H1 (cell line): Measurements from ENCODE around the gene MICALL1. TPM values are rescaled to one million over a fixed set of nuclear protein-coding genes. Genes with fewer than 3 reads are reported as not detected.

ENCODE experiments used
- CTCF ChIA-PET: fragments of 300-600 bp; sonication (Branson Sonifier 250); formaldehyde crosslinking; loops from one replicate; lab custom pipeline; 2021; ENCODE audit not compliant: partially characterized antibody; lab: Charles Lee
- POLR2A ChIA-PET: fragments of 300-600 bp; sonication (Branson Sonifier 250); formaldehyde crosslinking; loops from one replicate; lab custom pipeline; 2021; ENCODE audit warnings: inconsistent platforms; ENCODE audit not compliant: partially characterized antibody; lab: Charles Lee
- DNase-seq, 2 experiments: peaks; one replicate each; pipeline versions ENCODE4 v3.0.0 to v3.0.0-alpha.2; 2010 to 2022; ENCODE audit warnings: low spot score in 2 of 2, low read depth in 1 of 2, mixed read lengths in 1 of 2
- FAIRE-seq: peaks from 2 replicates; lab custom pipeline; 2011; peaks lifted over from hg19 to GRCh38; lab: Jason Lieb, UNC
- H2AFZ ChIP-seq: 2 replicates; pipeline ENCODE4 v1.8.1; 2012; ENCODE audit warnings: low read length, inconsistent platforms
- H2AK5ac ChIP-seq: 2 replicates; pipeline ENCODE4 v1.6.1; 2013; ENCODE audit warnings: low read depth, low read length
- H2BK120ac ChIP-seq: replicated peaks from 2 replicates; pipeline ENCODE3; 2013; ENCODE audit warnings: low read depth, low read length, inconsistent platforms
- H2BK12ac ChIP-seq: 2 replicates; pipeline ENCODE4 v1.6.1; 2013; ENCODE audit warnings: low read depth, low read length
- H2BK15ac ChIP-seq: 2 replicates; pipeline ENCODE4 v1.6.1; 2013; ENCODE audit warnings: low read length
- H2BK20ac ChIP-seq: 2 replicates; pipeline ENCODE4 v1.6.1; 2013; ENCODE audit warnings: low read length
- H2BK5ac ChIP-seq: 2 replicates; pipeline ENCODE4 v1.6.1; 2013; ENCODE audit warnings: low read depth, low read length
- H3K14ac ChIP-seq: 2 replicates; pipeline ENCODE4 v1.6.1; 2013; ENCODE audit warnings: inconsistent platforms; ENCODE audit not compliant: insufficient read length
- H3K18ac ChIP-seq: 2 replicates; pipeline ENCODE4 v1.6.1; 2013; ENCODE audit warnings: low read length; ENCODE audit errors: extremely low read depth
- H3K23ac ChIP-seq: 2 replicates; pipeline ENCODE4 v1.6.1; 2013; ENCODE audit warnings: inconsistent platforms; ENCODE audit not compliant: insufficient read length
- H3K23me2 ChIP-seq: 2 replicates; pipeline ENCODE4 v1.6.1; 2013; ENCODE audit warnings: low read depth, low read length
- H3K27ac ChIP-seq: 2 replicates; pipeline ENCODE4 v1.6.1; 2011; ENCODE audit warnings: low read depth, low read length, inconsistent platforms
- H3K27me3 ChIP-seq, 4 experiments: replicated peaks in 1 of 4; 1 replicate in 1 of 4; 2 replicates in 3 of 4; pipeline versions ENCODE4 v1.6.1 to v1.8.1; 2011 to 2013; ENCODE audit warnings: low read length in 3 of 4, mild to moderate bottlenecking in 3 of 4, inconsistent platforms in 2 of 4, mixed read lengths in 2 of 4, moderate library complexity in 1 of 4; ENCODE audit not compliant: control insufficient read depth in 3 of 4, insufficient read depth in 3 of 4; ENCODE audit errors: extremely low read depth in 1 of 4
- H3K36me3 ChIP-seq, 4 experiments: 2 replicates each; pipeline versions ENCODE4 v1.6.1 to v1.8.1; 2011 to 2013; ENCODE audit warnings: mild to moderate bottlenecking in 4 of 4, low read length in 3 of 4, moderate library complexity in 2 of 4, control low read depth in 1 of 4, inconsistent platforms in 1 of 4; ENCODE audit not compliant: insufficient read depth in 4 of 4, control insufficient read depth in 2 of 4
- H3K4ac ChIP-seq: replicated peaks from 2 replicates; pipeline ENCODE3; 2013; ENCODE audit warnings: low read length, low read depth, mixed read lengths, inconsistent platforms; ENCODE audit not compliant: insufficient read length
- H3K4me1 ChIP-seq, 4 experiments: replicated peaks in 1 of 4; 1 replicate in 1 of 4; 2 replicates in 3 of 4; pipeline versions ENCODE4 v1.6.1 to v1.8.1; 2011 to 2013; ENCODE audit warnings: low read length in 3 of 4, inconsistent platforms in 2 of 4, mixed read lengths in 1 of 4; ENCODE audit not compliant: insufficient read depth in 4 of 4, control insufficient read depth in 3 of 4
- H3K4me2 ChIP-seq, 2 experiments: 2 replicates each; pipeline versions ENCODE4 v1.6.1 to v1.8.1; 2011 to 2013; ENCODE audit warnings: low read depth in 2 of 2, low read length in 2 of 2, control low read depth in 1 of 2, inconsistent platforms in 1 of 2, mild to moderate bottlenecking in 1 of 2; ENCODE audit not compliant: insufficient read depth in 1 of 2
- H3K4me3 ChIP-seq, 4 experiments: fragments of 200-600, 300-600 bp in 1 of 4; sonication (generic), shearing (Covaris generic), sonication (Bioruptor Twin) in 1 of 4; 2 replicates each; pipeline versions ENCODE4 v1.5.1 to v1.8.1; 2011 to 2016; ENCODE audit warnings: low read length in 4 of 4, low read depth in 3 of 4, control low read depth in 2 of 4, inconsistent platforms in 2 of 4, mild to moderate bottlenecking in 2 of 4, mixed read lengths in 1 of 4, moderate library complexity in 1 of 4; ENCODE audit not compliant: insufficient read depth in 2 of 4; ENCODE audit errors: extremely low read depth in 1 of 4
- H3K56ac ChIP-seq: replicated peaks from 2 replicates; pipeline ENCODE3; 2013; ENCODE audit warnings: low read depth, mild to moderate bottlenecking, mixed read lengths, low read length, inconsistent platforms; ENCODE audit not compliant: insufficient read length
- H3K79me1 ChIP-seq: 2 replicates; pipeline ENCODE4 v1.6.1; 2013; ENCODE audit warnings: low read depth, low read length, control low read depth
- H3K79me2 ChIP-seq, 2 experiments: 2 replicates each; pipeline versions ENCODE4 v1.6.1 to v1.8.1; 2012 to 2013; ENCODE audit warnings: low read length in 2 of 2, mild to moderate bottlenecking in 2 of 2, inconsistent platforms in 1 of 2; ENCODE audit not compliant: insufficient read depth in 2 of 2, control insufficient read depth in 1 of 2
- H3K9ac ChIP-seq, 4 experiments: replicated peaks in 1 of 4; 1 replicate in 1 of 4; 2 replicates in 3 of 4; pipeline versions ENCODE4 v1.6.1 to v1.8.1; 2011 to 2013; ENCODE audit warnings: low read depth in 3 of 4, low read length in 3 of 4, control low read depth in 2 of 4, mild to moderate bottlenecking in 2 of 4, moderate library complexity in 2 of 4, inconsistent platforms in 1 of 4; ENCODE audit errors: extremely low read depth in 1 of 4
- H3K9me3 ChIP-seq, 2 experiments: 2 replicates each; pipeline versions ENCODE4 v1.6.1 to v1.8.1; 2012 to 2013; ENCODE audit warnings: mild to moderate bottlenecking in 2 of 2, moderate library complexity in 2 of 2, control low read depth in 1 of 2, inconsistent platforms in 1 of 2, low read depth in 1 of 2, low read length in 1 of 2, mixed read lengths in 1 of 2; ENCODE audit not compliant: insufficient read depth in 2 of 2
- H4K20me1 ChIP-seq, 2 experiments: replicated peaks in 1 of 2; 2 replicates each; pipeline versions ENCODE3 to v1.8.1; 2011 to 2013; ENCODE audit warnings: inconsistent platforms in 2 of 2, low read length in 2 of 2, mild to moderate bottlenecking in 1 of 2; ENCODE audit not compliant: insufficient read depth in 2 of 2, control insufficient read depth in 1 of 2
- H4K5ac ChIP-seq: 2 replicates; pipeline ENCODE4 v1.6.1; 2013; ENCODE audit warnings: low read length, low read depth, mixed read lengths, inconsistent platforms; ENCODE audit not compliant: insufficient read length
- H4K8ac ChIP-seq: 2 replicates; pipeline ENCODE4 v1.8.0; 2013; ENCODE audit warnings: mild to moderate bottlenecking, moderate library complexity, low read length, inconsistent platforms; ENCODE audit not compliant: insufficient read depth; ENCODE audit errors: extremely low read depth
- H4K91ac ChIP-seq: replicated peaks from 2 replicates; pipeline ENCODE3; 2013; ENCODE audit warnings: low read length, mixed read lengths, inconsistent platforms; ENCODE audit not compliant: insufficient read length
- ASH2L ChIP-seq: fragments of 200-600, 300-600 bp; sonication (generic); IDR thresholded peaks from one replicate; pipeline ENCODE4 v1.7.1; 2017; ENCODE audit warnings: low read length
- CHD2 ChIP-seq: IDR thresholded peaks from 2 replicates; pipeline ENCODE4 v1.6.1; 2012; ENCODE audit warnings: low read length, improper control_type of control experiment
- GTF2F1 ChIP-seq: IDR thresholded peaks from 2 replicates; pipeline ENCODE4 v1.6.1; 2012; ENCODE audit warnings: low read depth, low read length, improper control_type of control experiment, borderline replicate concordance
- JUND ChIP-seq: IDR thresholded peaks from 2 replicates; pipeline ENCODE4 v1.6.1; 2011; ENCODE audit warnings: mild to moderate bottlenecking, improper control_type of control experiment, low read length
- KDM1A ChIP-seq: fragments of 200-600, 300-600 bp; sonication (generic); IDR thresholded peaks from 2 replicates; pipeline ENCODE4 v1.7.1; 2016; ENCODE audit warnings: mild to moderate bottlenecking, low read length, borderline replicate concordance
- KDM4A ChIP-seq: IDR thresholded peaks from one replicate; pipeline ENCODE4 v1.7.1; 2012; ENCODE audit warnings: low read depth, mild to moderate bottlenecking, moderate library complexity, low read length, inconsistent platforms; ENCODE audit not compliant: severe bottlenecking
- MAFK ChIP-seq: IDR thresholded peaks from 2 replicates; pipeline ENCODE4 v1.6.1; 2012; ENCODE audit warnings: low read depth, mild to moderate bottlenecking, improper control_type of control experiment, low read length
- POLR2A ChIP-seq, 2 experiments: IDR thresholded peaks; 1 replicate in 1 of 2; 2 replicates in 1 of 2; pipeline ENCODE4 v1.6.1; 2011; ENCODE audit warnings: low read depth in 2 of 2, low read length in 2 of 2, mild to moderate bottlenecking in 2 of 2; ENCODE audit errors: control extremely low read depth in 1 of 2
- POLR2AphosphoS5 ChIP-seq: IDR thresholded peaks from 2 replicates; pipeline ENCODE4 v1.6.1; 2011; ENCODE audit warnings: low read depth, low read length
- YY1 ChIP-seq: IDR thresholded peaks from 2 replicates; pipeline ENCODE4 v1.6.1; 2011; ENCODE audit warnings: low read depth, mild to moderate bottlenecking, low read length
- WGBS, 2 experiments: shearing (Covaris generic) in 1 of 2; methylation state at CpG; one replicate each; pipeline versions ENCODE4 v1.1.6 to v1.1.7; 2013 to 2015; ENCODE audit warnings: low lambda C conversion rate in 2 of 2, mixed read lengths in 2 of 2, inconsistent platforms in 1 of 2, low coverage in 1 of 2, missing lambda C conversion rate in 1 of 2; ENCODE audit not compliant: insufficient replicate concordance in 2 of 2, insufficient coverage in 1 of 2, insufficient read length in 1 of 2; ENCODE audit errors: extremely low coverage in 1 of 2, missing lambda C conversion rate in 1 of 2; 5-methylcytosine and 5-hydroxymethylcytosine counted together
- polyA plus RNA-seq, 7 experiments: library from polyadenylated mRNA; depleted of rRNA in 3 of 7; stranded (reverse) in 5 of 7; unstranded in 2 of 7; fragments of >200 nt in 5 of 7; fragments of 200-250 nt in 2 of 7; gene quantifications; 1 replicate in 5 of 7; 2 replicates in 1 of 7; 4 replicates in 1 of 7; pipeline versions ENCODE4 v1.2.1 to v1.2.3, GENCODE V29; 2011 to 2013; ENCODE audit warnings: missing spikeins in 2 of 7, mixed read lengths in 2 of 7
- total RNA-seq: library from RNA; stranded (reverse); fragmentation: NEBNext Ultra II Directional; extraction: Animal tissue kit (Norgen Biotek cat#: 25700); gene quantifications from 2 replicates; pipeline ENCODE4 v1.2.1, GENCODE V29; 2021
- TF ChIP-seq, protein P1 (sequence below): IDR thresholded peaks from 2 replicates; pipeline ENCODE4 v1.6.1; 2012; ENCODE audit warnings: inconsistent platforms
- TF ChIP-seq, protein P2 (sequence below): IDR thresholded peaks from 2 replicates; pipeline ENCODE4 v1.6.1; 2011; ENCODE audit warnings: low read depth, mild to moderate bottlenecking, low read length; ENCODE audit not compliant: insufficient read depth

MICALL1 gene
- total and polyA plus RNA-seq, 2 of the 8 experiments (the other 6 are each of a cell fraction or from before 2014, with no cell fraction given): 17.7 to 32.1 TPM

DNA sequence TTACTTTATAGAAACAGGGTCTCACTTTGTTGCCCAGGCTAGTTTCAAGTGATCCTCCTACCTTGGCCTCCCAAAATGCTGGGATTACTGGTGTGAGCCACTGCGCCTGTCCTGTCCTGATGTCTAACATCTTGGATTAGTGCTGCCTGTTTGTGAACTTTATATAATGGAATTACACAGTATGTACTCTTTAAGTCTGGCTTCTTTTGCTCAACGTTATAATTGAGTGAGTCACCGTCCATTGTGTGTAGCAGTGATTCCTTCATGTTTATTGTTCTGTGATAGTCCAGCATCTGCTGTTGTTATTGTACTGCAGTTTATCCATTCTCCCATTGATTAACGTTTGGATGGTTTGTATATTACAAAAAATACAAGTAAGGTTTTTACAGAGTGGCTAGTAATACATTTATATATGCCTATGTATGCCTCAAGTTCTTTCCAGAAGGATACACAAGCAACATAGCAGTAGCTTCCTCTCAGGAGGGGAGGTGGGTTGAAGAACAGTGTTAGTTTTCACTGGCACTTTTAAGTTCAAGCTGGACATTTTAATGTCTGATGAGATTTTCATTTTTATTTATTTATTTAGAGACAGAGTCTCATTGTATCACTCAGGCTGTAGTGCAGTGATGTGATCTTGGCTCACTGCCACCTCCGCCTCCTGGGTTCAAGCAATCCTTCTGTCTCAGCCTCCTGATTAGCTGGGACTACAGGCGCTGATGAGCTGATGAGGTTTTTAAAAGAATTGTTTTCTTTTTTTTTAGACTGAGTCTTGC, 25.2 kb upstream of the MICALL1 start:
- Histone ChIP-seq H3K23ac (no peak overlapping the region), H3K4me3 (no peak overlapping the region), H4K20me1 (peaks cover 0 to 16% of the 10 kb centered on the region in 2 experiments), H3K36me3 (peaks cover 25 to 75% (median 52%) of the 10 kb centered on the region in 4 experiments), H3K4ac (no peak overlapping the region), H3K27me3 (no peaks in the 10 kb centered on the region), H2AK5ac (no peak overlapping the region), H3K79me1 (no peaks in the 10 kb centered on the region; the same call in 1 of the 2 replicates), H2BK12ac (no peak overlapping the region), H3K23me2 (no peaks in the 10 kb centered on the region), H3K9ac (no peak overlapping the region), H4K91ac (no peak overlapping the region), H4K5ac (no peak overlapping the region), H3K18ac (no peak overlapping the region), H3K9me3 (no peaks in the 10 kb centered on the region), H2AFZ (no peak overlapping the region), H3K56ac (no peak overlapping the region), H3K4me2 (no peak overlapping the region), H2BK15ac (no peak overlapping the region), H3K14ac (no peak overlapping the region), H2BK120ac (no peak overlapping the region), H2BK5ac (no peak overlapping the region), H3K27ac (no peak overlapping the region), H3K79me2 (peaks cover 0 to 16% of the 10 kb centered on the region in 2 experiments; a peak in 2 of 4 replicates), H4K8ac (no peak overlapping the region), H3K4me1 (no peaks in the 10 kb centered on the region), H2BK20ac (no peak overlapping the region)
- FAIRE-seq (no peak), DNase-seq (no peak)
- ChIA-PET CTCF (interaction anchor here (1.0 to 2.0 kb wide), 6 partner anchors 16 to 80 kb away, joined by 3 to 6 read pairs (median 5); no protein-coding TSS in a partner anchor), POLR2A (interaction anchor here (0.6 to 2.1 kb wide), 8 partner anchors 12 to 615 kb away, joined by 3 to 8 read pairs (median 3); no protein-coding TSS in a partner anchor)
- 94% methylated on average over 6 of the region's 6 CpGs; no CpG with 5 or more reads in 1 of the 2 experiments for WGBS, 2 experiments
- no peak for TF ChIP-seq JUND
- no peak for TF ChIP-seq YY1
- no peak for TF ChIP-seq POLR2A (IDR thresholded peaks at IDR 0.05; ENCODE audit: control extremely low read depth in 1 of 2, low read depth in 2 of 2, low read length in 2 of 2)
- no peak for TF ChIP-seq POLR2AphosphoS5
- TF ChIP-seq MAFK: no peak
- no peak for TF ChIP-seq GTF2F1
- TF ChIP-seq CHD2: no peak
- no peak for TF ChIP-seq KDM4A
- TF ChIP-seq ASH2L: no peak
- TF ChIP-seq, protein P1, sequence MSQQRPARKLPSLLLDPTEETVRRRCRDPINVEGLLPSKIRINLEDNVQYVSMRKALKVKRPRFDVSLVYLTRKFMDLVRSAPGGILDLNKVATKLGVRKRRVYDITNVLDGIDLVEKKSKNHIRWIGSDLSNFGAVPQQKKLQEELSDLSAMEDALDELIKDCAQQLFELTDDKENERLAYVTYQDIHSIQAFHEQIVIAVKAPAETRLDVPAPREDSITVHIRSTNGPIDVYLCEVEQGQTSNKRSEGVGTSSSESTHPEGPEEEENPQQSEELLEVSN: no peak
- TF ChIP-seq, protein P2, sequence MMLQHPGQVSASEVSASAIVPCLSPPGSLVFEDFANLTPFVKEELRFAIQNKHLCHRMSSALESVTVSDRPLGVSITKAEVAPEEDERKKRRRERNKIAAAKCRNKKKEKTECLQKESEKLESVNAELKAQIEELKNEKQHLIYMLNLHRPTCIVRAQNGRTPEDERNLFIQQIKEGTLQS: no peak
- TF ChIP-seq KDM1A: no peak
